ENCODE results near the gene TSC2.
A peak's percentile ranks its signal among the peaks of the same experiment; 100 is the strongest.

The TSC2 gene

GRCh38 chr16:2056681-2057407 lies 9.1 kb downstream of the TSC2 start:
- intact Hi-C loops (cut with DNase I), result no loop called here
- peak in 32 of 42 donors; percentile 15 to 79 (median 48) for DNase-seq

GRCh38 chr16:2057438-2057837 lies 9.7 kb downstream of the TSC2 start:
- intact Hi-C loops (cut with DNase I), result no loop called here
- DNase-seq, result no peak

GRCh38 chr16:2058420-2058819 lies 10.6 kb downstream of the TSC2 start:
- intact Hi-C loops (cut with DNase I), result no loop called here
- no peak for DNase-seq

GRCh38 chr16:2058872-2059271 lies 11.1 kb downstream of the TSC2 start:
- DNase-seq, result no peak
- intact Hi-C loops (cut with DNase I), result no loop called here

- no peak for DNase-seq
- intact Hi-C loops (cut with DNase I), result no loop called here
Observed at GRCh38 chr16:2060346-2060745, 12.6 kb downstream of the TSC2 start.

- no peak for DNase-seq
- intact Hi-C loops (cut with DNase I), result no loop called here
Observed at GRCh38 chr16:2061023-2061422, 13.2 kb downstream of the TSC2 start.

GRCh38 chr16:2061526-2061925 lies 13.7 kb downstream of the TSC2 start:
- intact Hi-C loops (cut with DNase I), result no loop called here

GRCh38 chr16:2062801-2063200 lies 15.0 kb downstream of the TSC2 start:
- intact Hi-C loops (cut with DNase I), result no loop called here
- no peak for DNase-seq

More at GRCh38 chr16:2061526-2061925, 13.7 kb downstream of the TSC2 start:
- DNase-seq, result no peak

- intact Hi-C loops (cut with DNase I), result no loop called here
- DNase-seq, result no peak
Observed at GRCh38 chr16:2063861-2064260, 16.1 kb downstream of the TSC2 start.

- intact Hi-C loops (cut with DNase I), result no loop called here
- DNase-seq, result no peak
Observed at GRCh38 chr16:2064368-2064945, 16.7 kb downstream of the TSC2 start.

- intact Hi-C loops (cut with DNase I), result no loop called here
- DNase-seq, result no peak
Observed at GRCh38 chr16:2066139-2066538, 18.4 kb downstream of the TSC2 start.

GRCh38 chr16:2070576-2071453 lies 23.0 kb downstream of the TSC2 start:
- intact Hi-C loops (cut with DNase I), result no loop called here

GRCh38 chr16:2071454-2072202 lies 23.8 kb downstream of the TSC2 start:
- no peak for DNase-seq
- intact Hi-C loops (cut with DNase I), result no loop called here

More at GRCh38 chr16:2070576-2071453, 23.0 kb downstream of the TSC2 start:
- no peak for DNase-seq

GRCh38 chr16:2072926-2073325 lies 25.1 kb downstream of the TSC2 start:
- intact Hi-C loops (cut with DNase I), result no loop called here
- no peak for DNase-seq

GRCh38 chr16:2074071-2074470 lies 26.3 kb downstream of the TSC2 start:
- no peak for DNase-seq
- intact Hi-C loops (cut with DNase I), result no loop called here

GRCh38 chr16:2075631-2076030 lies 27.8 kb downstream of the TSC2 start:
- intact Hi-C loops (cut with DNase I), result no loop called here
- no peak for DNase-seq

GRCh38 chr16:2076072-2076865 lies 28.5 kb downstream of the TSC2 start:
- no peak for DNase-seq

GRCh38 chr16:2077016-2077415 lies 29.2 kb downstream of the TSC2 start:
- intact Hi-C loops (cut with DNase I), result no loop called here

More at GRCh38 chr16:2076072-2076865, 28.5 kb downstream of the TSC2 start:
- intact Hi-C loops (cut with DNase I), result no loop called here

GRCh38 chr16:2077696-2078095 lies 29.9 kb downstream of the TSC2 start:
- intact Hi-C loops (cut with DNase I), result no loop called here
- DNase-seq, result no peak

More at GRCh38 chr16:2077016-2077415, 29.2 kb downstream of the TSC2 start:
- no peak for DNase-seq
